Gastrocnemius medialis (tissue), 4 donors: ENCODE results near the gene ADAM12.

ENCODE experiments used
- POLR2A ChIP-seq, 2 donors: fragments of 450-650 bp; IDR thresholded peaks; one replicate each; pipeline ENCODE4 v1.6.1; 2017; ENCODE audit warnings: antibody characterized with exemption in 2 of 2, mild to moderate bottlenecking in 2 of 2, moderate library complexity in 2 of 2
- TF ChIP-seq, protein P1 (sequence below), 5 experiments: fragments of 450-650 bp in 3 of 5; fragments of 200-600 bp in 2 of 5; sonication (generic) in 2 of 5; IDR thresholded peaks in 4 of 5; conservative IDR thresholded peaks in 1 of 5; 1 replicate in 4 of 5; 2 replicates in 1 of 5; pipeline ENCODE4 v1.5.1; 2016 to 2019; ENCODE audit warnings: antibody characterized with exemption in 5 of 5, mild to moderate bottlenecking in 3 of 5, moderate library complexity in 3 of 5

DNA sequence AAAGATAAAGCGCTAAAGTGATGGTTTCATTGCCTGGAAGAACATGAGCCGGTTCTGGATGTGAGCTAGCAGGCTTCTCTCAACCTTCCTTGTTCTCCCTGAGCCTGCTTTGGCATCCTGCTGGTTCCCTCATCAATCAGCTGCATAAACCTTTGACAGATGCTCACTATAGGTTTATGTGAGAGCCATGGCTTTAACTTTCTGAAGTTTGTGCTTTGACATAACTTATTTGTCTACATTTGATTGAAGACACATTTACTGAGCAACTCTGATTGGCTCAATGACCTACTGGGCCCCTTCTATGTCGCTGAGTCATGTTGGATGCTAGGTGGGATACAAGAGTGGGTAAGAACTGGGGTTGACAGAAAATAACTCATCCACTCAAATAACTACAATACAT, 192.0 kb downstream of the ADAM12 start:
- no peak for TF ChIP-seq POLR2A (IDR thresholded peaks at IDR 0.05)
- TF ChIP-seq, protein P1, sequence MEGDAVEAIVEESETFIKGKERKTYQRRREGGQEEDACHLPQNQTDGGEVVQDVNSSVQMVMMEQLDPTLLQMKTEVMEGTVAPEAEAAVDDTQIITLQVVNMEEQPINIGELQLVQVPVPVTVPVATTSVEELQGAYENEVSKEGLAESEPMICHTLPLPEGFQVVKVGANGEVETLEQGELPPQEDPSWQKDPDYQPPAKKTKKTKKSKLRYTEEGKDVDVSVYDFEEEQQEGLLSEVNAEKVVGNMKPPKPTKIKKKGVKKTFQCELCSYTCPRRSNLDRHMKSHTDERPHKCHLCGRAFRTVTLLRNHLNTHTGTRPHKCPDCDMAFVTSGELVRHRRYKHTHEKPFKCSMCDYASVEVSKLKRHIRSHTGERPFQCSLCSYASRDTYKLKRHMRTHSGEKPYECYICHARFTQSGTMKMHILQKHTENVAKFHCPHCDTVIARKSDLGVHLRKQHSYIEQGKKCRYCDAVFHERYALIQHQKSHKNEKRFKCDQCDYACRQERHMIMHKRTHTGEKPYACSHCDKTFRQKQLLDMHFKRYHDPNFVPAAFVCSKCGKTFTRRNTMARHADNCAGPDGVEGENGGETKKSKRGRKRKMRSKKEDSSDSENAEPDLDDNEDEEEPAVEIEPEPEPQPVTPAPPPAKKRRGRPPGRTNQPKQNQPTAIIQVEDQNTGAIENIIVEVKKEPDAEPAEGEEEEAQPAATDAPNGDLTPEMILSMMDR (IDR thresholded peaks at IDR 0.05 in 4 of 5, conservative IDR thresholded peaks at IDR 0.05 in 1 of 5), result no peak
